Measurements from ENCODE around the gene CTU1. TPM values are rescaled to one million over a fixed set of nuclear protein-coding genes. Genes with fewer than 3 reads are reported as not detected.

Gene CTU1
- polyA plus RNA-seq, 3 donors, result 2.1 to 4.2 (median 4.0) TPM

DNA sequence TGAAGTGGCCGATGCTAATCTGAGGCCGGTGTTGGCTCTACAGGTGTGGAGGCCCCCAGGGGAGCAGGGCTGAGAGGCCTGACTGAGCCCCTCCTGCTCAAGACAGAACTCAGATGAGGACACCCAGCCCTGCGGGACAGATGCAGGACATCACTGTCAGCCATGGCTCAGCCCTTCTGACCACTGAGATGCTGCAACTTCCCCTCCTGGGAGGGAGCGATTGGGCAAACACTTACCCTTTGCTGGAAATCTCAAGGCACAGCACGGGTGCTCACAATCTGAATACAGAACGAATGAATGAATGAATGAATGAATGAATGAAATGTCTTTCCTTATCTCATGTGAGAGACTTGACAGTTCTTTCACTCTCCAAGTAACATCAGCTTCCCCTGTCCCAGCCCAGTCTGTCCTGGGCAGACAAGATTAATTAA lies 30.4 kb upstream of the CTU1 start:
- DNase-seq (ENCODE audit: extremely low read depth in 1 of 11, low read depth in 9 of 11, low spot score in 4 of 11), result peak in 1 of 11 donors; percentile 32

- DNase-seq (ENCODE audit: extremely low read depth in 1 of 11, low read depth in 9 of 11, low spot score in 4 of 11), result no peak
Measured at GRCh38 chr19:51137792-51138425, 29.7 kb upstream of the CTU1 start.

DNA sequence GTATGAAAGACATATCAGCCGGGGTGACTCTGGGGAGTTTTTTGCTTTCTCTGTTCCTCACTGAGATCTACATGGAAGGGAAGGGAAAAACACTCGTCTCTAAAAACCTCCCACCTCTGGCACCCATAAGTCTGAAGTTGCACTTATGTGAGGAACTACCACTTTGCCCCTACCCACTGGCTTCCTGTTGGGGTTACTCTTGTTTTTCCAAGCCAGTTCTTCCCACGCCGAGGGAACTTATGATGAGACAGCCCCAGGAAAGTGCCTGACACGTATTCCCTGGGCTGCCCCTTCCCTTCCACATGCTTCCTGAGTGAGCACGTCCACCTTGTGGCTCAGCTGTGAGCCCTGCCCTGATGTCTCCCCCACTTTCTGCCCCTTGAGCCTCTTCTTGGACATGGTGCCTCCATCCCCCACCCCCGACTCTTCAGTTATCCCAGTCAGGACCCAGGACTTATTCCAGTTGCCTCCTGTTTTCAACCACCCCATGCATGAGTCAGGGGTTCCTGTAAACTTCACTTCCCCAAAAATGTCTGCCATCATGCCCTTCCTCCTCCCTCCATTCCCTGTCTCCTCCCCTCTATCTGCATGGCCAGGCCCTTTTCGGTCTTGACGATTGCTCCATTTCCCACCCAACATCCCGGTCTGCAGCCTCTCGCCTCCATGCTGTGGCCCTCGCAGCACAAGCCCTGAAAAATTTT lies 28.8 kb upstream of the CTU1 start:
- no peak for DNase-seq (ENCODE audit: extremely low read depth in 1 of 11, low read depth in 9 of 11, low spot score in 4 of 11)

DNA sequence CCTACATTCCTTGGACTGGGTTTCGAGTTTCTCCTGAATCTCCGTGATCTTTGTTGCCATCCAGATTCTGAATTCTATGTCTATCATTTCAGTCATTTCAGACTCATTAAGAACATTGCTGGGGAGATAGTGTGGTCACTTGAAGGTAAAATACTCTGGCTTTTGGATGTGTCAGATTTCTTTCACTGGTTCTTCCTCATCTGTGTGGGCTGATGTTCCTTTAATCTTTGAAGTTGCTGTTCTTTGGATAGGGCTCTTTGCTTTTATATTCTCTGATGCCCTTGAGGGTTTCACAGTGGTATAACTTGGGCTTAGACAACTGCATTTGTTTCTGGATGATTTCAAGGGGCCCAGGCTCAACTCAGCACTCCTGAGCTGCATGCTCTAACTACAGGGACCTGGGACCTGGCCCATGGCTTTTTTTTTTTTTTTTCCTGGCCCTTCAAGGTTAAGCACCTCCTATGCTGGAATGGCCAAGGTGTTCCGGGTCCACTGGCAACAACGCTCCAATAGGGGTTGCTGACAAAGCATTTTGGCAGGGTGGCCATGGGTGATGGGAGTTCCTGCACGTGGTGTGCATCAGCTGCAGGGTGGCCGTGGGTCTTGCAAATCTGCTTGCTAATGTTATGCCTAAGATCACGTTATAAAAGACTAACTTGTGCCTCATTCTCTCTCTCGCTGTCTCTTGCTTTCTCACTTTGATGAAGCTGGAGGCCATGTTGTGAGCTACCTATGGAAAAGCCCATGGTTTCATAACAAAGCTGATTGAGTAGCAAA lies 28.0 kb upstream of the CTU1 start:
- DNase-seq (ENCODE audit: extremely low read depth in 1 of 11, low read depth in 9 of 11, low spot score in 4 of 11), result no peak

GRCh38 chr19:51135004-51135403 lies 26.8 kb upstream of the CTU1 start:
- DNase-seq (ENCODE audit: extremely low read depth in 1 of 11, low read depth in 9 of 11, low spot score in 4 of 11), result no peak

- peak in 5 of 11 donors; percentile 29 to 45 (median 36) for DNase-seq (ENCODE audit: extremely low read depth in 1 of 11, low read depth in 9 of 11, low spot score in 4 of 11)
Measured at GRCh38 chr19:51131780-51132680, 23.8 kb upstream of the CTU1 start.

- no peak for DNase-seq (ENCODE audit: extremely low read depth in 1 of 11, low read depth in 9 of 11, low spot score in 4 of 11)
Measured at GRCh38 chr19:51129716-51130115, 21.5 kb upstream of the CTU1 start.

DNA sequence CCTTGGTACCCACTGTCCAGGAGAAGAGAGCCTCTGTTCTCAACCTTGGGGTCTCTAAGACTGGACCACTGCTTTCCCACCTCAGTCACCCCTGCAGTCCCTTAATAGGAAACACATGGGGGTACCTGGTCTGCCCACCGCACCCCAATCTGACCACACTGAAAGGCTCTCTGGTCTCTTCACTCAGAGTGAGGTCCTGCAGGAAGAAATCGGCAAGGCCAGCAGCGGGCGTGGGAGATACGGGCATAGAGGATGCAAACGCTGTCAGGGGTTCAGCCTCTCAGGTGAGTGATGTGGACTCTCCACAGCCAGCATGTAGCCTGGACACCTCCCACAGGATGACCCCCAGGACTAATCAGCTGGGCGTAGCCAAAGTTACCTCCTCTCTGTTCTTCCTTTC lies 20.0 kb upstream of the CTU1 start:
- no peak for DNase-seq (ENCODE audit: extremely low read depth in 1 of 11, low read depth in 9 of 11, low spot score in 4 of 11)

- peak in 2 of 11 donors; percentile 33 to 38 for DNase-seq (ENCODE audit: extremely low read depth in 1 of 11, low read depth in 9 of 11, low spot score in 4 of 11)
Measured at GRCh38 chr19:51127755-51128154, 19.5 kb upstream of the CTU1 start.

- no peak for DNase-seq (ENCODE audit: extremely low read depth in 1 of 11, low read depth in 9 of 11, low spot score in 4 of 11)
Measured at GRCh38 chr19:51127032-51127431, 18.8 kb upstream of the CTU1 start.

GRCh38 chr19:51125421-51126075 lies 17.3 kb upstream of the CTU1 start:
- DNase-seq (ENCODE audit: extremely low read depth in 1 of 11, low read depth in 9 of 11, low spot score in 4 of 11), result no peak

- DNase-seq (ENCODE audit: extremely low read depth in 1 of 11, low read depth in 9 of 11, low spot score in 4 of 11), result no peak
Measured at GRCh38 chr19:51124729-51125128, 16.5 kb upstream of the CTU1 start, which contains the start of gene SIGLEC9. TSS of gene SIGLEC9 (plus strand) at chr19:51124906. CDS start at chr19:51124975, 69 bp downstream.

DNA sequence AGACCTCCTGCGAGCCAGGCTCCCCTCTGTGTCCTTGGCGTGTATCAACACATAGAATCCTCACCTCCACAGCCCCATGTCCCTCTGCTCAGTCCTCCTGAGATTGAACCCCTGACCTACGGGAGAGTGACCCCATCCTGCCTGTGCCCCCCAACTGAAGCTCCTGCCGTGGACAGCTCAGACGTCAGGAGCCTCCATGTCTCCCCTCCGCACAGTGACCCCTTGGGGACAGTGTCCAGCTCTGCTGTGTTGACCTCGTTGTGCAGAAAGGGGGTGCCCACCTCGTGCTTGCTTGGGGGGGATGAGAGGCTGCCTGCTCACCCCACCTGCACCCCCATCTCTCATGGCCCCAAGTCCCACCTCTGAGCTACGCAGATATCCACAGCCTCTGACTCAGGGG lies 16.0 kb upstream of the CTU1 start:
- DNase-seq (ENCODE audit: extremely low read depth in 1 of 11, low read depth in 9 of 11, low spot score in 4 of 11), result no peak

GRCh38 chr19:51123802-51124201 lies 15.6 kb upstream of the CTU1 start:
- DNase-seq (ENCODE audit: extremely low read depth in 1 of 11, low read depth in 9 of 11, low spot score in 4 of 11), result no peak

GRCh38 chr19:51123381-51123800 lies 15.2 kb upstream of the CTU1 start:
- no peak for DNase-seq (ENCODE audit: extremely low read depth in 1 of 11, low read depth in 9 of 11, low spot score in 4 of 11)

DNA sequence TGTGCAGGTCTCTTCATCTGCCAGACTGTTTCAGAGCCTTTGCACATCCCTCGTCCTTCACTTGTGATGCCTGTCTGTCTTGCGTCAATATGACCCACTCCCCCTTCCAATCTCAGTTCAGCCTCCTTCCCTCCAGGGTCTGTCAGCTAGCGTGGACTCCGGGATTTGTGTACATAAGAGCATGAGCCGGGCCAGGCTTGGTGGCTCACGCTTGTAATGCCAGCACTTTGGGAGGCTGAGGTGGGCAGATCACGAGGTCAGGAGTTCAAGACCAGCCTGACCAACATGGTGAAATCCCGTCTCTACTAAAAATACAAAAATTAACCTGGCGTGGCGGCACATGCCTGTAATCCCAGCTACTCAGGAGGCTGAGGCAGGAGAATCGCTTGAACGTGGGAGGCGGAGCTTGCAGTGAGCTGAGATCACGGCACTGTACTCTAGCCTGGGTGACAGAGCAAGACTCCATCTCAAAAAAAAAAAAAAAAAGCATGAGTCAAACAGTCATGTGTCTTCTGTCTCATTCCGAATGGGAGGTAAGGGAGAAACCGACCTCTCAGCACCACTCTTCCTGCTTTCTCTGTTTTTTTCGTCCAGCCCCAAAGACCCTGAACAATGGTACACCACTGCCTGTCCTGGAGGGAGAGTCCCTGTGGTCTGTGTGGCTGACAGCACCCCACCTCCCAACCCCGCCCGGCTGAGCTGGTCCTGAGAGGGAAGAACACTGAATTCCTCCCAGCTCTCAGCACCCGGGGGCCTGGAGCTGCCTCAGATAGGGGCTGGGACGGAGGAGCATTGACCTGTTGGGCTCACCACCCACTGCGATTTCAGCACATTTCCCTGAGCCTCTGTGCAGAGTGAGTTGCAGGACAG lies 14.1 kb upstream of the CTU1 start:
- DNase-seq (ENCODE audit: extremely low read depth in 1 of 11, low read depth in 9 of 11, low spot score in 4 of 11), result no peak

GRCh38 chr19:51121257-51121656 lies 13.0 kb upstream of the CTU1 start:
- no peak for DNase-seq (ENCODE audit: extremely low read depth in 1 of 11, low read depth in 9 of 11, low spot score in 4 of 11)

GRCh38 chr19:51120160-51120559 lies 12.0 kb upstream of the CTU1 start:
- no peak for DNase-seq (ENCODE audit: extremely low read depth in 1 of 11, low read depth in 9 of 11, low spot score in 4 of 11)

Measured in renal cortex interstitium (tissue), 11 donors.